DOHH2 (cell line): ENCODE measurements around the gene SLC23A3.

Source experiments
- EZH2phosphoT487 ChIP-seq: fragments of 200-600 bp; sonication (generic); IDR thresholded peaks from 2 replicates; pipeline ENCODE4 v1.6.1; 2017; ENCODE audit warnings: borderline replicate concordance, mild to moderate bottlenecking, antibody characterized with exemption, low read length, moderate library complexity, mixed read lengths
- TF ChIP-seq, protein P1 (sequence below): fragments of 200-600 bp; sonication (generic); IDR thresholded peaks from one replicate; pipeline ENCODE4 v1.5.1; 2014; ENCODE audit warnings: antibody characterized with exemption, mild to moderate bottlenecking, low read depth, low read length; ENCODE audit not compliant: poor library complexity, severe bottlenecking

- TF ChIP-seq, protein P1, sequence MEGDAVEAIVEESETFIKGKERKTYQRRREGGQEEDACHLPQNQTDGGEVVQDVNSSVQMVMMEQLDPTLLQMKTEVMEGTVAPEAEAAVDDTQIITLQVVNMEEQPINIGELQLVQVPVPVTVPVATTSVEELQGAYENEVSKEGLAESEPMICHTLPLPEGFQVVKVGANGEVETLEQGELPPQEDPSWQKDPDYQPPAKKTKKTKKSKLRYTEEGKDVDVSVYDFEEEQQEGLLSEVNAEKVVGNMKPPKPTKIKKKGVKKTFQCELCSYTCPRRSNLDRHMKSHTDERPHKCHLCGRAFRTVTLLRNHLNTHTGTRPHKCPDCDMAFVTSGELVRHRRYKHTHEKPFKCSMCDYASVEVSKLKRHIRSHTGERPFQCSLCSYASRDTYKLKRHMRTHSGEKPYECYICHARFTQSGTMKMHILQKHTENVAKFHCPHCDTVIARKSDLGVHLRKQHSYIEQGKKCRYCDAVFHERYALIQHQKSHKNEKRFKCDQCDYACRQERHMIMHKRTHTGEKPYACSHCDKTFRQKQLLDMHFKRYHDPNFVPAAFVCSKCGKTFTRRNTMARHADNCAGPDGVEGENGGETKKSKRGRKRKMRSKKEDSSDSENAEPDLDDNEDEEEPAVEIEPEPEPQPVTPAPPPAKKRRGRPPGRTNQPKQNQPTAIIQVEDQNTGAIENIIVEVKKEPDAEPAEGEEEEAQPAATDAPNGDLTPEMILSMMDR: no peak
- TF ChIP-seq EZH2phosphoT487: no peak
Measured at GRCh38 chr2:219158586-219158985, 11.2 kb downstream of the SLC23A3 start.
